HepG2 (cell line): ENCODE data around the gene CYP4A11. TPM values are rescaled to one million over a fixed set of nuclear protein-coding genes. Genes with fewer than 3 reads are reported as not detected.
"Not testable (repeated sequence)": the region's sequence is repeated elsewhere in the genome, so short reads cannot be mapped to it uniquely, and the experiment has no call there.

ENCODE experiments used
- ATAC-seq: fragments of 200-7000 bp; cut with Tn5 transposase; 3 replicates; pipeline ENCODE4 v1.9.1; 2020; ENCODE audit warnings: mild to moderate bottlenecking, moderate library complexity
- BruUV-seq: library from RNA; stranded (reverse); fragments of 400-500 nt; replicated peaks from 2 replicates; lab custom pipeline; 2021; lab: Mats Ljungman, UMichigan
- CTCF ChIA-PET: fragments of 300-600 bp; formaldehyde crosslinking; extraction: SDS; loops from one replicate; lab custom pipeline; 2021; ENCODE audit warnings: low total read pairs, inconsistent platforms, low intra/inter-chr PET ratio; lab: Yijun Ruan, JAX
- POLR2A ChIA-PET: fragments of 350-600 bp; sonication (Branson Sonifier 250); formaldehyde crosslinking; loops from one replicate; lab custom pipeline; 2020; ENCODE audit warnings: antibody characterized with exemption, inconsistent platforms; lab: Yijun Ruan, JAX
- DNase-seq: peaks from one replicate; pipeline ENCODE4 v3.0.0-alpha.2; 2015; ENCODE audit warnings: low spot score
- FAIRE-seq: peaks from 3 replicates; lab custom pipeline; 2011; peaks lifted over from hg19 to GRCh38; lab: Jason Lieb, UNC
- H2AFZ ChIP-seq: one replicate; pipeline ENCODE4 v1.6.1; 2011; ENCODE audit warnings: low read length, inconsistent platforms
- H3K27ac ChIP-seq: fragments of 300-600 bp; 3 replicates; pipeline ENCODE4 v1.8.0; 2011; ENCODE audit warnings: mixed run types, mild to moderate bottlenecking, mixed read lengths, low read length, inconsistent platforms; ENCODE audit not compliant: insufficient read depth; ENCODE audit errors: extremely low read length
- H3K27me3 ChIP-seq, 2 experiments: fragments of 200-600 bp in 1 of 2; 2 replicates in 1 of 2; 3 replicates in 1 of 2; pipeline versions ENCODE4 v1.6.0 to v1.8.0; 2011; ENCODE audit warnings: low read length in 2 of 2, mild to moderate bottlenecking in 2 of 2, moderate library complexity in 2 of 2, inconsistent platforms in 1 of 2; ENCODE audit not compliant: insufficient read depth in 2 of 2, control insufficient read depth in 1 of 2
- H3K36me3 ChIP-seq, 2 experiments: fragments of 200-600 bp in 1 of 2; replicated peaks in 1 of 2; 2 replicates in 1 of 2; 3 replicates in 1 of 2; pipeline versions ENCODE4 v1.5.1 to v1.8.0; 2011; ENCODE audit warnings: low read length in 2 of 2, inconsistent platforms in 1 of 2; ENCODE audit not compliant: insufficient read depth in 2 of 2, control insufficient read depth in 1 of 2
- H3K4me1 ChIP-seq: 2 replicates; pipeline ENCODE4 v1.5.1; 2012; ENCODE audit warnings: low read length, inconsistent platforms; ENCODE audit not compliant: insufficient read depth
- H3K4me2 ChIP-seq: 2 replicates; pipeline ENCODE4 v1.6.0; 2011; ENCODE audit warnings: low read depth, low read length, inconsistent platforms
- H3K4me3 ChIP-seq, 3 experiments: fragments of 200-600 bp in 1 of 3; sonication (generic), shearing (Covaris generic) in 1 of 3; replicated peaks in 1 of 3; 2 replicates each; pipeline ENCODE4 v1.5.1; 2011 to 2016; ENCODE audit warnings: low read length in 3 of 3, inconsistent platforms in 2 of 3, low read depth in 2 of 3, mild to moderate bottlenecking in 2 of 3, control low read depth in 1 of 3, mixed read lengths in 1 of 3; ENCODE audit not compliant: insufficient read depth in 1 of 3
- H3K79me2 ChIP-seq: one replicate; pipeline ENCODE4 v1.6.1; 2011; ENCODE audit warnings: low read length, inconsistent platforms; ENCODE audit not compliant: insufficient read depth
- H3K9ac ChIP-seq: 2 replicates; pipeline ENCODE4 v1.6.0; 2011; ENCODE audit warnings: mild to moderate bottlenecking, low read depth, low read length, inconsistent platforms; ENCODE audit not compliant: insufficient read depth
- H3K9me3 ChIP-seq: 2 replicates; pipeline ENCODE4 v1.5.1; 2012; ENCODE audit warnings: mild to moderate bottlenecking, low read length
- H4K20me1 ChIP-seq: 2 replicates; pipeline ENCODE4 v1.6.0; 2011; ENCODE audit warnings: inconsistent platforms, mild to moderate bottlenecking, low read length, moderate library complexity; ENCODE audit not compliant: insufficient read depth
- WGBS: methylation state at CpG from one replicate; pipeline ENCODE4 v1.1.6; 2017; ENCODE audit warnings: low lambda C conversion rate; 5-methylcytosine and 5-hydroxymethylcytosine counted together
- in situ Hi-C: cut with HindIII; loops from 2 replicates; pipeline ENCODE4 v1.10.0; 2017; ENCODE audit warnings: low pct_unique_long_range_greater_than_20kb; ENCODE audit not compliant: extremely low pct_ligation_motif_present
- intact Hi-C: fragments of 100-400 bp; cut with micrococcal nuclease; formaldehyde crosslinking; loops from one replicate; pipeline ENCODE4 v1.10.0; 2022; ENCODE audit not compliant: unreplicated experiment
- polyA plus RNA-seq, 8 experiments: library from polyadenylated mRNA; depleted of rRNA in 3 of 8; stranded (reverse) in 7 of 8; unstranded in 1 of 8; fragments of >200 nt; fragmentation: Illumina TruSeq in 4 of 8; extraction: Trizol in 4 of 8; gene quantifications; 2 replicates each; pipeline versions ENCODE4 v1.2.1 to v1.2.3, GENCODE V29; 2011 to 2016; ENCODE audit warnings: low read depth in 4 of 8, missing spikeins in 1 of 8, mixed read lengths in 1 of 8; ENCODE audit not compliant: insufficient read depth in 1 of 8
- total RNA-seq, 5 experiments: library from RNA; depleted of rRNA; stranded (reverse); fragments of >200 nt; fragmentation: Illumina TruSeq; extraction: Trizol; gene quantifications; 2 replicates each; pipeline ENCODE4 v1.2.3, GENCODE V29; 2016; ENCODE audit warnings: low read depth in 1 of 5

The CYP4A11 gene
- total and polyA plus RNA-seq, 2 of the 13 experiments (the other 11 are each of a cell fraction or from before 2014, with no cell fraction given): not detected

DNA sequence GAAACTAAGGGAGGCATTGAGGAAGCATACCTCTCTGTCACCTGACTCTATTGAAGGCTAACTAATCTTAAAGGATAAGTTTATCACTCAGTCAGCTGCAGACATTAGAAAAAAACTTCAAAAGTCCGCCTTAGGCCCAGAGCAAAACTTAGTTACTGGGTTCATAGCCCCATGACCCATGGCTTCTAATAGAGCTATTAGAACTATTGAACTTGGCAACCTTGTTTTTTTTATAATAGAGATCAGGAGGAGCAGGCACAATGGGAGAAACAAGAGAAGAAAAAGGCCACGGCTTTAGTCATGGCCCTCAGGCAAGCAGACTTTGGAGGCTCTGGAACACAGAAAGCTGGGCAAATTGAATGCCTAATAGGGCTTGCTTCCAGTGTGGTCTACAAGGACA is 13.8 kb upstream of the CYP4A11 start:
- intact Hi-C loops, ATAC-seq, DNase-seq, H3K9me3 ChIP-seq, BruUV-seq, CTCF ChIA-PET, FAIRE-seq, H3K27ac ChIP-seq, H3K9ac ChIP-seq, H3K36me3 ChIP-seq, POLR2A ChIA-PET, H3K79me2 ChIP-seq, H4K20me1 ChIP-seq, H2AFZ ChIP-seq, H3K4me3 ChIP-seq, in situ Hi-C loops, H3K4me2 ChIP-seq, H3K4me1 ChIP-seq, H3K27me3 ChIP-seq: not testable (repeated sequence)
- 4% methylated on average over 2 of the region's 2 CpGs for WGBS

DNA sequence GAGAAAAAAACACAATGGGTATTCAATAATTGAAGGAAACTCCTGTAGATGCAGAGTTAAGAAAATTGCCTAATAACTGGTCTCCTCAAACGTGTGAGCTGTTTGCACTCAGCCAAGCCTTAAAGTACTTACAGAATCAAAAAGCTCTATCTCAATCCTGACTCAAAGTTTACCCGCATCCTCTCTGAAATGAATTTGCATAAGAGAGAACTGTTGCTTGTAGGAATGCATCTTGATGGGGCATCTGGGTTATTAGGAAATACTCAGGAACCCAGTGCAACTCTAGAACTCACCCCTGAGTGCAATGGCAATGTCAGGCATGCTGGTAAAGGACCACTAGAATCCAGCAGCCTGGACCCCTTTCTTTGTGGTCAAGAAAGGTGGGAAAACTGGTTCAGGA is 12.6 kb upstream of the CYP4A11 start:
- H3K4me3 ChIP-seq, H4K20me1 ChIP-seq, H3K79me2 ChIP-seq, BruUV-seq, H3K4me2 ChIP-seq, POLR2A ChIA-PET, H3K27me3 ChIP-seq, H3K27ac ChIP-seq, H3K9me3 ChIP-seq, CTCF ChIA-PET, in situ Hi-C loops, DNase-seq, H3K4me1 ChIP-seq, FAIRE-seq, H3K9ac ChIP-seq, intact Hi-C loops, H2AFZ ChIP-seq, H3K36me3 ChIP-seq, ATAC-seq: not testable (repeated sequence)
- 50% methylated on average over 2 of the region's 2 CpGs for WGBS

DNA sequence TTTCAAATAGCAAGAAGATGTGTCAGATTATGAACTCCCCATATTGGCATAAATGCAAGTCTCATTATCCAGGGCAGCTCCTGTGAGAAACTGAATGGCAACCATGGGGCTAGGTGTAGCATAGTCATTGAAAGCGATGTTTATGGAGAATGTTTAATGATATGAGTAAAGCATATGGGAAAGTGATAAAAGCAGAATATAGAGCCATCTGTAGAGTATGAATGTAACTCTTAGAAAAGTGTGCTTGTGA is 8.1 kb upstream of the CYP4A11 start:
- H3K36me3 ChIP-seq, H3K9me3 ChIP-seq, H3K27me3 ChIP-seq, FAIRE-seq, H4K20me1 ChIP-seq, BruUV-seq, H3K9ac ChIP-seq, POLR2A ChIA-PET, ATAC-seq, H3K79me2 ChIP-seq, H3K4me3 ChIP-seq, DNase-seq, H2AFZ ChIP-seq, H3K27ac ChIP-seq, CTCF ChIA-PET, intact Hi-C loops, H3K4me2 ChIP-seq: not testable (repeated sequence)
- WGBS: 90% methylated on average over 1 of the region's 1 CpG
- H3K4me1 ChIP-seq: peaks cover 12% of the 10 kb centered on the region
- in situ Hi-C loops: loop anchor here (25.0 kb wide), 1 partner anchor 188 kb away; the partner anchor contains the start of gene CYP4A22
